Loucy (cell line): Measurements from ENCODE around the gene MYOC.
"Not testable (repeated sequence)": the region's sequence is repeated elsewhere in the genome, so short reads cannot be mapped to it uniquely, and the experiment has no call there.

Experiments used
- H2AFZ ChIP-seq: fragments of 200-600 bp; sonication (generic); 2 replicates; pipeline ENCODE4 v1.6.0; 2016; ENCODE audit warnings: antibody characterized with exemption, mild to moderate bottlenecking, low read length, moderate library complexity
- H3F3A ChIP-seq: fragments of 200-600 bp; 2 replicates; pipeline ENCODE4 v1.6.0; 2016; ENCODE audit warnings: antibody characterized with exemption, low read depth, mild to moderate bottlenecking
- H3K27me3 ChIP-seq: fragments of 200-600 bp; sonication (generic); 2 replicates; pipeline ENCODE4 v1.6.1; 2014; ENCODE audit warnings: low read length, mild to moderate bottlenecking; ENCODE audit not compliant: insufficient read depth, poor library complexity, severe bottlenecking
- H3K36me3 ChIP-seq: fragments of 200-600 bp; sonication (generic); 2 replicates; pipeline ENCODE4 v1.6.1; 2016; ENCODE audit warnings: low read length; ENCODE audit not compliant: insufficient read depth
- H3K4me1 ChIP-seq: fragments of 200-600 bp; sonication (generic); 2 replicates; pipeline ENCODE4 v1.5.1; 2014; ENCODE audit warnings: low read length, mild to moderate bottlenecking; ENCODE audit not compliant: insufficient read depth, poor library complexity, severe bottlenecking
- H3K4me2 ChIP-seq: fragments of 200-600 bp; sonication (generic); 2 replicates; pipeline ENCODE4 v1.6.0; 2014; ENCODE audit warnings: antibody characterized with exemption, low read length, low read depth, mild to moderate bottlenecking; ENCODE audit not compliant: poor library complexity, severe bottlenecking
- H3K4me3 ChIP-seq: fragments of 200-600 bp; sonication (generic); 2 replicates; pipeline ENCODE4 v1.5.1; 2014; ENCODE audit warnings: low read length, mild to moderate bottlenecking, mixed read lengths; ENCODE audit not compliant: poor library complexity, severe bottlenecking
- H3K79me2 ChIP-seq: fragments of 200-600 bp; sonication (generic); 2 replicates; pipeline ENCODE4 v1.6.1; 2014; ENCODE audit warnings: low read length; ENCODE audit not compliant: insufficient read depth
- H3K9ac ChIP-seq: fragments of 200-600 bp; sonication (generic); 2 replicates; pipeline ENCODE4 v1.6.0; 2014; ENCODE audit warnings: mild to moderate bottlenecking, low read depth, low read length, moderate library complexity; ENCODE audit not compliant: poor library complexity, severe bottlenecking
- H3K9me2 ChIP-seq: fragments of 200-600 bp; sonication (generic); replicated peaks from 2 replicates; pipeline ENCODE4 v1.6.1; 2016; ENCODE audit warnings: low read depth, low read length, mixed read lengths
- H3K9me3 ChIP-seq: fragments of 200-600 bp; sonication (generic); 2 replicates; pipeline ENCODE4 v1.6.1; 2014; ENCODE audit warnings: mild to moderate bottlenecking, antibody characterized with exemption, low read length, low read depth; ENCODE audit not compliant: insufficient read depth
- H4K20me1 ChIP-seq: fragments of 200-600 bp; sonication (generic); 2 replicates; pipeline ENCODE4 v1.6.0; 2014; ENCODE audit warnings: antibody characterized with exemption, low read length, mild to moderate bottlenecking; ENCODE audit not compliant: insufficient read depth, poor library complexity, severe bottlenecking
- CTCF ChIP-seq: fragments of 200-600 bp; sonication (generic); conservative IDR thresholded peaks from 2 replicates; pipeline ENCODE4 v1.5.1; 2014; ENCODE audit warnings: mild to moderate bottlenecking, antibody characterized with exemption, low read length
- EZH2phosphoT487 ChIP-seq: fragments of 200-600 bp; IDR thresholded peaks from 2 replicates; pipeline ENCODE4 v1.6.1; 2018; ENCODE audit warnings: antibody characterized with exemption, mild to moderate bottlenecking, moderate library complexity, borderline replicate concordance

Gene MYOC

GRCh38 chr1:171663036-171663853 lies 10.8 kb upstream of the MYOC start:
- Histone ChIP-seq H3K4me1 (no peaks in the 10 kb centered on the region), H3K4me3 (no peak overlapping the region), H3K36me3 (no peaks in the 10 kb centered on the region), H3K4me2 (no peak overlapping the region), H4K20me1 (no peaks in the 10 kb centered on the region), H2AFZ (no peak overlapping the region), H3K79me2 (no peaks in the 10 kb centered on the region), H3K9ac (no peak overlapping the region), H3K9me2 (no peaks in the 10 kb centered on the region), H3F3A (no peaks in the 10 kb centered on the region), H3K9me3 (no peaks in the 10 kb centered on the region), H3K27me3 (no peaks in the 10 kb centered on the region)
- TF ChIP-seq EZH2phosphoT487: no peak
- TF ChIP-seq CTCF: no peak

GRCh38 chr1:171661076-171661650 lies 8.7 kb upstream of the MYOC start:
- Histone ChIP-seq H3K79me2 (no peaks in the 10 kb centered on the region), H3K9me3 (no peaks in the 10 kb centered on the region), H3K36me3 (no peaks in the 10 kb centered on the region), H3K4me3 (no peak overlapping the region), H3K4me2 (no peak overlapping the region), H3K4me1 (no peaks in the 10 kb centered on the region), H4K20me1 (no peaks in the 10 kb centered on the region), H2AFZ (peak overlapping the region; percentile 79), H3F3A (no peaks in the 10 kb centered on the region), H3K9me2 (no peaks in the 10 kb centered on the region), H3K9ac (no peak overlapping the region), H3K27me3 (no peaks in the 10 kb centered on the region)
- no peak for TF ChIP-seq EZH2phosphoT487
- no peak for TF ChIP-seq CTCF

- H3K9me3 ChIP-seq, H3K27me3 ChIP-seq, H3K79me2 ChIP-seq, H3K9me2 ChIP-seq, H4K20me1 ChIP-seq, H3F3A ChIP-seq, H3K4me3 ChIP-seq, H3K36me3 ChIP-seq, H3K9ac ChIP-seq, H3K4me1 ChIP-seq, H3K4me2 ChIP-seq: not testable (repeated sequence)
- 0 out of 2 replicates have a peak overlapping the region, but pooled peaks have one; percentile 55 for H2AFZ ChIP-seq
Measured at GRCh38 chr1:171656206-171656605, 3.7 kb upstream of the MYOC start.
